CD4-positive, alpha-beta T cell (primary cell): ENCODE results near the gene KRT14. TPM values are rescaled to one million over a fixed set of nuclear protein-coding genes. Genes with fewer than 3 reads are reported as not detected.

Experiments used
- ATAC-seq: fragments of 200-7000 bp; cut with Tn5 transposase; one replicate; pipeline ENCODE4 v1.10.0; 2022; ENCODE audit warnings: mild to moderate bottlenecking; ENCODE audit not compliant: poor library complexity
- CTCF ChIA-PET: fragments of 350-600 bp; sonication (Branson Sonifier 250); formaldehyde crosslinking; loops from one replicate; lab custom pipeline; 2021; ENCODE audit warnings: antibody characterized with exemption, inconsistent platforms; lab: Charles Lee
- POLR2A ChIA-PET: fragments of 350-600 bp; sonication (Branson Sonifier 250); formaldehyde crosslinking; loops from one replicate; lab custom pipeline; 2021; ENCODE audit warnings: antibody characterized with exemption, inconsistent platforms; lab: Charles Lee
- DNase-seq, 14 experiments: peaks; one replicate each; pipeline ENCODE4 v3.0.0-alpha.2; 2013 to 2020; ENCODE audit warnings: mixed read lengths in 2 of 14
- H3K27ac ChIP-seq, 2 donors: one replicate each; pipeline versions ENCODE4 v1.5.1 to v1.7.0; 2013; ENCODE audit warnings: low read length in 2 of 2, low read depth in 1 of 2, mild to moderate bottlenecking in 1 of 2
- H3K27me3 ChIP-seq, 2 experiments: 1 replicate in 1 of 2; 2 replicates in 1 of 2; pipeline versions ENCODE4 v1.6.1 to v1.7.0; 2013; ENCODE audit warnings: low read length in 2 of 2, control low read depth in 1 of 2, mild to moderate bottlenecking in 1 of 2, moderate library complexity in 1 of 2; ENCODE audit not compliant: insufficient read depth in 2 of 2, control insufficient read depth in 1 of 2
- H3K36me3 ChIP-seq: one replicate; pipeline ENCODE4 v1.6.1; 2013; ENCODE audit warnings: low read length, control low read depth; ENCODE audit not compliant: insufficient read depth
- H3K4me1 ChIP-seq: one replicate; pipeline ENCODE4 v1.6.1; 2013; ENCODE audit warnings: low read length, control low read depth; ENCODE audit not compliant: insufficient read depth
- H3K4me3 ChIP-seq: one replicate; pipeline ENCODE4 v1.5.1; 2013; ENCODE audit warnings: mild to moderate bottlenecking, low read length, moderate library complexity
- H3K9me3 ChIP-seq, 2 experiments: 1 replicate in 1 of 2; 2 replicates in 1 of 2; pipeline versions ENCODE4 v1.6.1 to v1.7.0; 2013; ENCODE audit warnings: low read length in 2 of 2, mild to moderate bottlenecking in 2 of 2, control low read depth in 1 of 2, moderate library complexity in 1 of 2; ENCODE audit not compliant: control insufficient read depth in 1 of 2, insufficient read depth in 1 of 2
- H3K27ac Mint-ChIP-seq: one replicate; pipeline ENCODE4 v1.8.0; 2020; ENCODE audit warnings: mixed read lengths
- H3K27me3 Mint-ChIP-seq: one replicate; pipeline ENCODE4 v1.8.0; 2021; ENCODE audit warnings: mixed read lengths
- H3K36me3 Mint-ChIP-seq: one replicate; pipeline ENCODE4 v1.8.0; 2021; ENCODE audit warnings: low read depth, mixed read lengths
- H3K4me1 Mint-ChIP-seq: one replicate; pipeline ENCODE4 v1.8.0; 2021; ENCODE audit warnings: low read depth, mixed read lengths
- H3K4me3 Mint-ChIP-seq: one replicate; pipeline ENCODE4 v1.8.0; 2020; ENCODE audit warnings: mild to moderate bottlenecking, mixed read lengths
- H3K9me3 Mint-ChIP-seq: one replicate; pipeline ENCODE4 v1.8.0; 2020; ENCODE audit warnings: mixed read lengths
- CTCF ChIP-seq: fragments of 200-600 bp; IDR thresholded peaks from one replicate; pipeline ENCODE4 v1.8.0; 2022; ENCODE audit warnings: antibody characterized with exemption, mild to moderate bottlenecking
- intact Hi-C, 2 experiments: fragments of 100-400 bp; cut with DNase I in 1 of 2; cut with micrococcal nuclease in 1 of 2; formaldehyde crosslinking; loops; one replicate each; pipeline versions ENCODE4 v1.15.1 to v1.9.0; 2023 to 2025; cut with DNase I, micrococcal nuclease
- total RNA-seq, 174 experiments: library from RNA in 2 of 174; stranded (reverse) in 2 of 174; gene quantifications; one replicate each; pipeline ENCODE4 v1.2.3 and lab custom pipeline; 2021 to 2026

The KRT14 gene
- total RNA-seq, 2 experiments from 2014 or later, result not detected

- CTCF ChIA-PET, result interaction anchor here (0.6 to 2.7 kb wide), 25 partner anchors 8 to 687 kb away, joined by 3 to 27 read pairs (median 4); partner anchors contain the start of gene EIF1
- no peaks in the 10 kb centered on the region for H3K36me3 ChIP-seq
- H3K27ac ChIP-seq, result no peak overlapping the region
- POLR2A ChIA-PET, result interaction anchor here (0.7 to 2.0 kb wide), 10 partner anchors 8 to 730 kb away, joined by 3 to 16 read pairs (median 4); partner anchors contain the start of gene EIF1
- H3K4me3 Mint-ChIP-seq, result peak overlapping the region; percentile 25
- H3K27me3 ChIP-seq, result no peaks in the 10 kb centered on the region
- peaks cover 15% of the 10 kb centered on the region for H3K27me3 Mint-ChIP-seq
- H3K36me3 Mint-ChIP-seq, result no peaks in the 10 kb centered on the region
- no peak for TF ChIP-seq CTCF
- peak in 7 of 14 experiments; percentile 6 to 57 (median 11) for DNase-seq
- peaks cover 9% of the 10 kb centered on the region for H3K4me1 Mint-ChIP-seq
- H3K4me1 ChIP-seq, result peaks cover 23% of the 10 kb centered on the region
- H3K9me3 ChIP-seq, result peaks cover 0 to 3% of the 10 kb centered on the region in 2 experiments
- ATAC-seq, result no peak
- no peak overlapping the region for H3K27ac Mint-ChIP-seq
- H3K4me3 ChIP-seq, result peak overlapping the region; percentile 42
- intact Hi-C loops, result loop anchor here (2.0 to 10.0 kb wide), 8 partner anchors 115 to 745 kb away; partner anchors contain the start of gene KRTAP4-12 (in 1 of the 2)
- H3K9me3 Mint-ChIP-seq, result no peaks in the 10 kb centered on the region
These were observed 38.5 kb downstream of the KRT14 start for GRCh38 chr17:41547921-41548843.

- no peak for TF ChIP-seq CTCF
- DNase-seq (no peak), ATAC-seq (no peak)
- H3K4me3 Mint-ChIP-seq, result no peak overlapping the region
- no peak overlapping the region for H3K27ac ChIP-seq
- peaks cover 9% of the 10 kb centered on the region for H3K4me1 Mint-ChIP-seq
- H3K9me3 Mint-ChIP-seq, result no peaks in the 10 kb centered on the region
- peaks cover 9% of the 10 kb centered on the region for H3K27me3 Mint-ChIP-seq
- intact Hi-C loops, result loop anchor here (5.0 to 10.0 kb wide), 5 partner anchors 210 to 743 kb away; partner anchors contain the start of gene KRTAP4-12 (in 1 of the 2)
- ChIA-PET POLR2A (no interaction called here), CTCF (interaction anchor here (0.9 kb wide), 1 partner anchor 101 kb away, joined by 3 read pairs; no protein-coding TSS in a partner anchor)
- H3K27ac Mint-ChIP-seq, result no peak overlapping the region
- H3K27me3 ChIP-seq, result no peaks in the 10 kb centered on the region
- peaks cover 0 to 3% of the 10 kb centered on the region in 2 experiments for H3K9me3 ChIP-seq
- no peaks in the 10 kb centered on the region for H3K36me3 ChIP-seq
- H3K4me1 ChIP-seq, result peaks cover 23% of the 10 kb centered on the region
- H3K36me3 Mint-ChIP-seq, result no peaks in the 10 kb centered on the region
- H3K4me3 ChIP-seq, result no peak overlapping the region
These were observed 39.3 kb downstream of the KRT14 start for GRCh38 chr17:41547378-41547841.

GRCh38 chr17:41546819-41547218 is 39.9 kb downstream of the KRT14 start:
- CTCF ChIA-PET, result no interaction called here
- peaks cover 7% of the 10 kb centered on the region for H3K27me3 Mint-ChIP-seq

More at GRCh38 chr17:41546819-41547218, 39.9 kb downstream of the KRT14 start:
- Histone ChIP-seq H3K27ac (no peak overlapping the region), H3K27me3 (no peaks in the 10 kb centered on the region), H3K36me3 (no peaks in the 10 kb centered on the region), H3K4me1 (peaks cover 23% of the 10 kb centered on the region), H3K9me3 (peaks cover 0 to 3% of the 10 kb centered on the region in 2 experiments), H3K4me3 (no peak overlapping the region)
- POLR2A ChIA-PET, result no interaction called here
- DNase-seq (no peak), ATAC-seq (no peak)
- H3K4me3 Mint-ChIP-seq, result no peak overlapping the region
- no peak overlapping the region for H3K27ac Mint-ChIP-seq
- intact Hi-C loops, result loop anchor here (5.0 to 10.0 kb wide), 5 partner anchors 210 to 742 kb away; partner anchors contain the start of gene KRTAP4-12 (in 1 of the 2)
- no peak for TF ChIP-seq CTCF
- H3K4me1 Mint-ChIP-seq, result peaks cover 9% of the 10 kb centered on the region
- no peaks in the 10 kb centered on the region for H3K9me3 Mint-ChIP-seq
- no peaks in the 10 kb centered on the region for H3K36me3 Mint-ChIP-seq
